Prostate gland (tissue), 2 donors: Measurements from ENCODE around the gene TUBB1.

Source experiments
- CTCF ChIP-seq, 4 experiments: fragments of 200-600 bp in 2 of 4; fragments of 450-650 bp in 2 of 4; sonication (generic) in 2 of 4; IDR thresholded peaks; 1 replicate in 3 of 4; 2 replicates in 1 of 4; pipeline ENCODE4 v1.5.1; 2016 to 2019; ENCODE audit warnings: antibody characterized with exemption in 4 of 4, mild to moderate bottlenecking in 2 of 4, moderate library complexity in 2 of 4
- POLR2A ChIP-seq: fragments of 450-650 bp; IDR thresholded peaks from one replicate; pipeline ENCODE4 v1.6.1; 2016; ENCODE audit warnings: antibody characterized with exemption, mild to moderate bottlenecking

GRCh38 chr20:59026904-59027740 is 7.9 kb downstream of the TUBB1 start:
- no peak for TF ChIP-seq POLR2A
- no peak for TF ChIP-seq CTCF (IDR thresholded peaks at IDR 0.05)
